Endodermal cell (in vitro differentiated cells): Measurements from ENCODE around the gene LRCH1. TPM values are rescaled to one million over a fixed set of nuclear protein-coding genes. Genes with fewer than 3 reads are reported as not detected.

Experiments used
- DNase-seq: peaks from one replicate; pipeline ENCODE4 v3.0.0-alpha.2; 2017
- H3K27ac ChIP-seq: 2 replicates; pipeline ENCODE4 v1.5.1; 2013; ENCODE audit warnings: mild to moderate bottlenecking, low read depth, low read length, moderate library complexity
- H3K27me3 ChIP-seq: 2 replicates; pipeline ENCODE4 v1.6.1; 2013; ENCODE audit warnings: mild to moderate bottlenecking, low read length, moderate library complexity; ENCODE audit not compliant: insufficient read depth, control insufficient read depth, poor library complexity, severe bottlenecking
- H3K36me3 ChIP-seq: 2 replicates; pipeline ENCODE4 v1.7.0; 2013; ENCODE audit warnings: mild to moderate bottlenecking, low read length, moderate library complexity; ENCODE audit not compliant: control insufficient read depth, insufficient read depth
- H3K4me1 ChIP-seq: one replicate; pipeline ENCODE4 v1.7.0; 2013; ENCODE audit warnings: low read length; ENCODE audit not compliant: control insufficient read depth, insufficient read depth
- H3K4me3 ChIP-seq: 2 replicates; pipeline ENCODE4 v1.5.1; 2013; ENCODE audit warnings: mild to moderate bottlenecking, low read length, moderate library complexity
- H3K9ac ChIP-seq: 2 replicates; pipeline ENCODE4 v1.6.1; 2013; ENCODE audit warnings: mild to moderate bottlenecking, low read length, moderate library complexity; ENCODE audit not compliant: poor library complexity, severe bottlenecking; ENCODE audit errors: extremely low read depth
- H3K9me3 ChIP-seq: 2 replicates; pipeline ENCODE4 v1.6.1; 2013; ENCODE audit warnings: mild to moderate bottlenecking, low read length, moderate library complexity; ENCODE audit not compliant: control insufficient read depth
- H3K27ac Mint-ChIP-seq: 2 replicates; pipeline ENCODE4 v1.8.0; 2020; ENCODE audit warnings: mixed read lengths
- H3K27me3 Mint-ChIP-seq: 2 replicates; pipeline ENCODE4 v1.8.0; 2021; ENCODE audit warnings: mild to moderate bottlenecking, mixed read lengths; ENCODE audit not compliant: insufficient read depth
- H3K36me3 Mint-ChIP-seq: 2 replicates; pipeline ENCODE4 v1.8.0; 2020; ENCODE audit warnings: low read depth, mixed read lengths
- H3K4me1 Mint-ChIP-seq: 2 replicates; pipeline ENCODE4 v1.8.0; 2020; ENCODE audit warnings: mixed read lengths
- H3K4me3 Mint-ChIP-seq: 2 replicates; pipeline ENCODE4 v1.8.0; 2020; ENCODE audit warnings: mild to moderate bottlenecking, moderate library complexity, mixed read lengths
- H3K9me3 Mint-ChIP-seq: 2 replicates; pipeline ENCODE4 v1.8.0; 2020; ENCODE audit warnings: mild to moderate bottlenecking, mixed read lengths
- WGBS, 2 experiments: methylation state at CpG; one replicate each; pipeline versions ENCODE4 v1.1.5 to v1.1.7; 2013; ENCODE audit warnings: missing lambda C conversion rate in 2 of 2, mixed read lengths in 1 of 2; ENCODE audit not compliant: insufficient coverage in 1 of 2, insufficient read length in 1 of 2; 5-methylcytosine and 5-hydroxymethylcytosine counted together
- total RNA-seq, 2 donors: library from RNA; stranded (reverse); fragmentation: NEBNext Ultra II Directional in 1 of 2; extraction: Animal tissue kit (Norgen Biotek cat#: 25700) in 1 of 2; gene quantifications; 2 replicates in 1 of 2; 3 replicates in 1 of 2; pipeline ENCODE4 v1.2.1, GENCODE V29; 2021
- TF ChIP-seq, protein P1 (sequence below): fragments of 200-600 bp; sonication (generic); conservative IDR thresholded peaks from 2 replicates; pipeline ENCODE4 v1.5.0; 2021; ENCODE audit warnings: antibody characterized with exemption, mild to moderate bottlenecking

LRCH1 gene
- total RNA-seq, 2 donors from 2014 or later, result 8.1 to 11.8 TPM

- peak overlapping the region; percentile 2 for H3K4me3 ChIP-seq
- Mint-ChIP-seq H3K9me3 (no peaks in the 10 kb centered on the region), H3K4me3 (no peak overlapping the region), H3K27ac (no peak overlapping the region), H3K4me1 (peaks cover 25% of the 10 kb centered on the region), H3K27me3 (no peaks in the 10 kb centered on the region), H3K36me3 (no peaks in the 10 kb centered on the region)
- H3K27ac ChIP-seq, result no peak overlapping the region
- peaks cover 6% of the 10 kb centered on the region for H3K4me1 ChIP-seq
- H3K27me3 ChIP-seq, result no peaks in the 10 kb centered on the region
- H3K9ac ChIP-seq, result no peak overlapping the region
- TF ChIP-seq, protein P1, sequence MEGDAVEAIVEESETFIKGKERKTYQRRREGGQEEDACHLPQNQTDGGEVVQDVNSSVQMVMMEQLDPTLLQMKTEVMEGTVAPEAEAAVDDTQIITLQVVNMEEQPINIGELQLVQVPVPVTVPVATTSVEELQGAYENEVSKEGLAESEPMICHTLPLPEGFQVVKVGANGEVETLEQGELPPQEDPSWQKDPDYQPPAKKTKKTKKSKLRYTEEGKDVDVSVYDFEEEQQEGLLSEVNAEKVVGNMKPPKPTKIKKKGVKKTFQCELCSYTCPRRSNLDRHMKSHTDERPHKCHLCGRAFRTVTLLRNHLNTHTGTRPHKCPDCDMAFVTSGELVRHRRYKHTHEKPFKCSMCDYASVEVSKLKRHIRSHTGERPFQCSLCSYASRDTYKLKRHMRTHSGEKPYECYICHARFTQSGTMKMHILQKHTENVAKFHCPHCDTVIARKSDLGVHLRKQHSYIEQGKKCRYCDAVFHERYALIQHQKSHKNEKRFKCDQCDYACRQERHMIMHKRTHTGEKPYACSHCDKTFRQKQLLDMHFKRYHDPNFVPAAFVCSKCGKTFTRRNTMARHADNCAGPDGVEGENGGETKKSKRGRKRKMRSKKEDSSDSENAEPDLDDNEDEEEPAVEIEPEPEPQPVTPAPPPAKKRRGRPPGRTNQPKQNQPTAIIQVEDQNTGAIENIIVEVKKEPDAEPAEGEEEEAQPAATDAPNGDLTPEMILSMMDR, result no peak
- 90 to 95% methylated on average over 3 to 5 of the region's 5 CpGs for WGBS, 2 experiments
- DNase-seq, result no peak
- no peaks in the 10 kb centered on the region for H3K36me3 ChIP-seq
- no peaks in the 10 kb centered on the region for H3K9me3 ChIP-seq
Observed at GRCh38 chr13:46604226-46604990, 51.4 kb downstream of the LRCH1 start.

DNA sequence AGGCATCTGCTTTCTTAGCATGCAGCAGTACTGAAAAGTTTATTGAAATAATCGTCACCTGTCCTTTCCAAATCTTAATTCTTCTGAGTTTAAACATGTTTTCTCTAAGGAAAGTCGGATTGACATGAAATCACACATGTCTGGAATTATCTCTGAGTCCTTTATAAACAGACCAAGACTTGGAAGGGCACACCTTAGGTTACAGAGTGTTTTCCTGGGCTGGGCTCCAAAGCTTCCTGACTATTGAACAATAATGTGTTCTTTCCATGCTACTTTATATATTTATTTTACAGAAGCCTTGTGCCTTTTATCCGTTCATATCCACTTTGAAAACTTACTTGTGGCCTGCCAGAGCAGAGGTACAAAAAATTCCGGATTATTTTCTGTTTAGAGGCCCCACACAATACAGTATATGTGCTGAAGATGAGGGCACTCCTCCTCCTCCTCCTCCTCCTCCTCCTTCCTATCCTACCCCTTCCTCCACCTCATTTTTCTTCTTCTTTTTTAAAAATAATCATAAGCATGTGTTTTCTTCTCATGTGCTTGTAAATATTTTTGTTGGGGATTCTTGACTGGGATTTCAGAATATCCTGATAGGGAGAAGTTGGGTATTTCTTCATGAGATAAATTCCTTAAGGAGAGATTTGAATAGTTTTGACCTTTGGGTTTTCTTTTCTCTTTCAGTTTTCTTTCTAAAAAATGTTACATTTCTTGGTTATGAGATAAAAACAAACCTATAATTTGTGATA is 52.3 kb downstream of the LRCH1 start:
- H3K4me1 ChIP-seq, result peaks cover 6% of the 10 kb centered on the region
- H3K27ac Mint-ChIP-seq, result no peak overlapping the region
- 88 to 92% methylated on average over 3 to 4 of the region's 4 CpGs for WGBS, 2 experiments

GRCh38 chr13:46605825-46606554 is 53.0 kb downstream of the LRCH1 start:
- Mint-ChIP-seq H3K4me1 (peaks cover 25% of the 10 kb centered on the region), H3K27ac (no peak overlapping the region), H3K4me3 (no peak overlapping the region), H3K9me3 (no peaks in the 10 kb centered on the region), H3K36me3 (no peaks in the 10 kb centered on the region), H3K27me3 (no peaks in the 10 kb centered on the region)
- DNase-seq, result no peak
- Histone ChIP-seq H3K27ac (no peak overlapping the region), H3K9me3 (no peaks in the 10 kb centered on the region), H3K4me1 (peaks cover 6% of the 10 kb centered on the region), H3K27me3 (no peaks in the 10 kb centered on the region), H3K9ac (no peak overlapping the region), H3K36me3 (no peaks in the 10 kb centered on the region), H3K4me3 (no peak overlapping the region)
- 83 to 91% methylated on average over 1 to 2 of the region's 3 CpGs for WGBS, 2 experiments
- TF ChIP-seq, protein P1, result no peak

More for the DNA sequence above, 52.3 kb downstream of the LRCH1 start:
- Mint-ChIP-seq H3K9me3 (no peaks in the 10 kb centered on the region), H3K4me1 (peaks cover 25% of the 10 kb centered on the region), H3K4me3 (no peak overlapping the region), H3K27me3 (no peaks in the 10 kb centered on the region), H3K36me3 (no peaks in the 10 kb centered on the region)
- TF ChIP-seq, protein P1, result no peak
- Histone ChIP-seq H3K9me3 (no peaks in the 10 kb centered on the region), H3K27ac (no peak overlapping the region), H3K9ac (no peak overlapping the region), H3K36me3 (no peaks in the 10 kb centered on the region), H3K4me3 (no peak overlapping the region), H3K27me3 (no peaks in the 10 kb centered on the region)
- DNase-seq, result no peak
